ENCODE measurements around the gene CPA1. TPM values are rescaled to one million over a fixed set of nuclear protein-coding genes. Genes with fewer than 3 reads are reported as not detected.

Gene CPA1
- polyA plus RNA-seq, 1 donor (not counting 4 experiments of a cell fraction or from before 2014, with no cell fraction given): not detected

DNA sequence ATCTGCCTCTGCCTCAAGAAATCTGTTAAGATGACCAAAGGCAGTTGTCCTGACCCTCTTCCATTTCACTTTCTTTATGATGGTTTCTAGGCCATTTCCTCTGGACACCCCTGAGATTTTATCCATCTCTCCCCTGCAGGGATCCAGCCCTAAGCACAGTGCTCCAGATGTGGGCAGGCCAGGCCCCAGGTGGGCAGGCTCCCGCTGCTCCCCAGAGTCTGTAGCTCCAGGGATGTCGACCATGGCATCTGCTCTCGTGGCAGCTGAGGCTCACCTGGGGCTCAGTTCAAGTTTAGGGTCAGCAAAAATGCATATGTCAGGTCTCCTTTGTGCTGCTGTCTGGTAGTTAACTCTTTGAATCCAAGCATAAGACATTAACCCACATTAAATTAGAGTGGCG is 48.7 kb downstream of the CPA1 start:
- H3K27me3 ChIP-seq (ENCODE audit: control insufficient read depth, extremely low read depth, insufficient read depth, low read length): no peaks in the 10 kb centered on the region
- no peaks in the 10 kb centered on the region for H3K79me2 ChIP-seq (ENCODE audit: control insufficient read depth, insufficient read depth, low read length)
- no peak overlapping the region for H3K4me3 ChIP-seq (ENCODE audit: control insufficient read depth in 2 of 3, extremely low read depth in 1 of 3, insufficient read depth in 2 of 3, low read depth in 1 of 3, low read length in 3 of 3)
- peaks cover 14% of the 10 kb centered on the region for H3K4me1 ChIP-seq (ENCODE audit: control insufficient read depth, extremely low read depth, insufficient read depth, low read length)
- FAIRE-seq (no peak), DNase-seq (ENCODE audit: low read depth, low spot score) (no peak)
- H3K9me1 ChIP-seq (ENCODE audit: control insufficient read depth, extremely low read depth, insufficient read depth, low read length): no peaks in the 10 kb centered on the region
- no peak overlapping the region for H3K4me2 ChIP-seq (ENCODE audit: control insufficient read depth, extremely low read depth, insufficient read depth, low read depth, low read length)
- no peaks in the 10 kb centered on the region for H3K36me3 ChIP-seq (ENCODE audit: control insufficient read depth in 2 of 2, extremely low read depth in 1 of 2, insufficient read depth in 2 of 2, low read length in 2 of 2)
- H3K9me3 ChIP-seq (ENCODE audit: control insufficient read depth, low read depth, low read length): no peaks in the 10 kb centered on the region
- no peak overlapping the region for H3K9ac ChIP-seq (ENCODE audit: control insufficient read depth, extremely low read depth, insufficient read depth, low read length)
- no peak overlapping the region for H2AFZ ChIP-seq (ENCODE audit: control insufficient read depth, low read length)
- TF ChIP-seq, protein P1, sequence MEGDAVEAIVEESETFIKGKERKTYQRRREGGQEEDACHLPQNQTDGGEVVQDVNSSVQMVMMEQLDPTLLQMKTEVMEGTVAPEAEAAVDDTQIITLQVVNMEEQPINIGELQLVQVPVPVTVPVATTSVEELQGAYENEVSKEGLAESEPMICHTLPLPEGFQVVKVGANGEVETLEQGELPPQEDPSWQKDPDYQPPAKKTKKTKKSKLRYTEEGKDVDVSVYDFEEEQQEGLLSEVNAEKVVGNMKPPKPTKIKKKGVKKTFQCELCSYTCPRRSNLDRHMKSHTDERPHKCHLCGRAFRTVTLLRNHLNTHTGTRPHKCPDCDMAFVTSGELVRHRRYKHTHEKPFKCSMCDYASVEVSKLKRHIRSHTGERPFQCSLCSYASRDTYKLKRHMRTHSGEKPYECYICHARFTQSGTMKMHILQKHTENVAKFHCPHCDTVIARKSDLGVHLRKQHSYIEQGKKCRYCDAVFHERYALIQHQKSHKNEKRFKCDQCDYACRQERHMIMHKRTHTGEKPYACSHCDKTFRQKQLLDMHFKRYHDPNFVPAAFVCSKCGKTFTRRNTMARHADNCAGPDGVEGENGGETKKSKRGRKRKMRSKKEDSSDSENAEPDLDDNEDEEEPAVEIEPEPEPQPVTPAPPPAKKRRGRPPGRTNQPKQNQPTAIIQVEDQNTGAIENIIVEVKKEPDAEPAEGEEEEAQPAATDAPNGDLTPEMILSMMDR (optimal IDR thresholded peaks at IDR 0.05 in 1 of 3, IDR thresholded peaks at IDR 0.05 in 1 of 3, conservative IDR thresholded peaks at IDR 0.05 in 1 of 3; ENCODE audit: extremely low read depth in 1 of 3, insufficient read depth in 2 of 3, low read length in 3 of 3): no peak
- no peak for TF ChIP-seq EZH2 (IDR thresholded peaks at IDR 0.05; ENCODE audit: low read length)
- dilution Hi-C loops (cut with MboI; ENCODE audit: extremely low pct_ligation_motif_present, low sequenced_read_pairs): no loop called here
- no peaks in the 10 kb centered on the region for H4K20me1 ChIP-seq (ENCODE audit: control insufficient read depth, extremely low read depth, insufficient read depth, low read length)
- no peak overlapping the region for H3K27ac ChIP-seq (ENCODE audit: control insufficient read depth, insufficient read depth, low read length)

DNA sequence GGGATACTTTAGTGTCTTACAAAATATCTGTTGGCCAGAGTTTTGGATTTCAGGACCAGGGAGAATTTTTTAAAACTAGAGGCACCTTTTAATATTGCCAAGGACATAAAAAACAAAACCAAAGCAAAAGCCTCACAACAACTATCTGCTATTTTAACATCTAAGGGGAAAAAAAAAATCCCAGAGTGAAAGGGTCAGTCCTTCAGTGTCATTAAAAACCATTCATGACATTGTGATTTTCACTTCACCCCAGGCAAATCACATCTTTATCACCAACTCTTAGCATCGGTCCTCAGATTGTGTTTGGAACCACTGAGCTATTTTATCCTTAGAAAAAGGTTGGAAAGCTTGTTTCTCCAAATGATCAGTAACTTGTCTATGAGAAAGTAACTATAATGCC is 49.8 kb downstream of the CPA1 start:
- Histone ChIP-seq H3K4me1 (ENCODE audit: control insufficient read depth, extremely low read depth, insufficient read depth, low read length) (peaks cover 14% of the 10 kb centered on the region), H3K79me2 (ENCODE audit: control insufficient read depth, insufficient read depth, low read length) (no peaks in the 10 kb centered on the region), H3K36me3 (ENCODE audit: control insufficient read depth in 2 of 2, extremely low read depth in 1 of 2, insufficient read depth in 2 of 2, low read length in 2 of 2) (no peaks in the 10 kb centered on the region), H4K20me1 (ENCODE audit: control insufficient read depth, extremely low read depth, insufficient read depth, low read length) (no peaks in the 10 kb centered on the region), H3K9me3 (ENCODE audit: control insufficient read depth, low read depth, low read length) (no peaks in the 10 kb centered on the region), H3K27ac (ENCODE audit: control insufficient read depth, insufficient read depth, low read length) (no peak overlapping the region), H3K9ac (ENCODE audit: control insufficient read depth, extremely low read depth, insufficient read depth, low read length) (no peak overlapping the region), H2AFZ (ENCODE audit: control insufficient read depth, low read length) (no peak overlapping the region), H3K4me3 (ENCODE audit: control insufficient read depth in 2 of 3, extremely low read depth in 1 of 3, insufficient read depth in 2 of 3, low read depth in 1 of 3, low read length in 3 of 3) (no peak overlapping the region), H3K27me3 (ENCODE audit: control insufficient read depth, extremely low read depth, insufficient read depth, low read length) (no peaks in the 10 kb centered on the region), H3K4me2 (ENCODE audit: control insufficient read depth, extremely low read depth, insufficient read depth, low read depth, low read length) (no peak overlapping the region), H3K9me1 (ENCODE audit: control insufficient read depth, extremely low read depth, insufficient read depth, low read length) (no peaks in the 10 kb centered on the region)
- DNase-seq (ENCODE audit: low read depth, low spot score) (no peak), FAIRE-seq (no peak)
- TF ChIP-seq, protein P1 (optimal IDR thresholded peaks at IDR 0.05 in 1 of 3, IDR thresholded peaks at IDR 0.05 in 1 of 3, conservative IDR thresholded peaks at IDR 0.05 in 1 of 3; ENCODE audit: extremely low read depth in 1 of 3, insufficient read depth in 2 of 3, low read length in 3 of 3): no peak
- no peak for TF ChIP-seq EZH2 (IDR thresholded peaks at IDR 0.05; ENCODE audit: low read length)
- dilution Hi-C loops (cut with MboI; ENCODE audit: extremely low pct_ligation_motif_present, low sequenced_read_pairs): no loop called here
